ENCODE measurements around the gene DPCD.

The DPCD gene

GRCh38 chr10:101656890-101657289 lies 68.8 kb downstream of the DPCD start:
- TF ChIP-seq CEBPB (IDR thresholded peaks at IDR 0.05) (no peak), RAD21 (IDR thresholded peaks at IDR 0.05; ENCODE audit: low read depth) (no peak), MAX (IDR thresholded peaks at IDR 0.05) (no peak), EGR1 (IDR thresholded peaks at IDR 0.05) (no peak), EP300 (IDR thresholded peaks at IDR 0.05; ENCODE audit: borderline replicate concordance) (no peak), TAF1 (IDR thresholded peaks at IDR 0.05; ENCODE audit: low read depth) (no peak), TEAD4 (IDR thresholded peaks at IDR 0.05) (no peak), YY1 (IDR thresholded peaks at IDR 0.05; ENCODE audit: low read depth) (no peak), TCF12 (IDR thresholded peaks at IDR 0.05; ENCODE audit: low read depth) (no peak), CREB1 (IDR thresholded peaks at IDR 0.05; ENCODE audit: low read depth) (no peak)

GRCh38 chr10:101658975-101659374 lies 70.9 kb downstream of the DPCD start:
- TF ChIP-seq FOXM1 (IDR thresholded peaks at IDR 0.05; ENCODE audit: borderline replicate concordance, low read depth) (no peak), CREB1 (IDR thresholded peaks at IDR 0.05; ENCODE audit: low read depth) (no peak), USF1 (IDR thresholded peaks at IDR 0.05) (no peak), RAD21 (IDR thresholded peaks at IDR 0.05; ENCODE audit: low read depth) (no peak), NFIC (IDR thresholded peaks at IDR 0.05) (no peak), EGR1 (IDR thresholded peaks at IDR 0.05) (no peak), EP300 (IDR thresholded peaks at IDR 0.05; ENCODE audit: borderline replicate concordance) (no peak), TEAD4 (IDR thresholded peaks at IDR 0.05) (no peak), ZBTB7A (IDR thresholded peaks at IDR 0.05; ENCODE audit: low read depth) (no peak), MAX (IDR thresholded peaks at IDR 0.05) (no peak), TCF12 (IDR thresholded peaks at IDR 0.05; ENCODE audit: low read depth) (no peak)

Measured in Ishikawa (cell line).